Hepatocyte (in vitro differentiated cells): ENCODE measurements around the gene SERTAD1.

ENCODE experiments used
- EZH2 ChIP-seq: fragments of 200-600 bp; sonication (generic); IDR thresholded peaks from 2 replicates; pipeline ENCODE4 v1.6.1; 2016; ENCODE audit warnings: antibody characterized with exemption, mild to moderate bottlenecking, borderline replicate concordance
- TF ChIP-seq, protein P1 (sequence below): fragments of 200-600 bp; sonication (generic); IDR thresholded peaks from 2 replicates; pipeline ENCODE4 v1.5.1; 2016; ENCODE audit warnings: antibody characterized with exemption, mild to moderate bottlenecking; ENCODE audit not compliant: poor library complexity

DNA sequence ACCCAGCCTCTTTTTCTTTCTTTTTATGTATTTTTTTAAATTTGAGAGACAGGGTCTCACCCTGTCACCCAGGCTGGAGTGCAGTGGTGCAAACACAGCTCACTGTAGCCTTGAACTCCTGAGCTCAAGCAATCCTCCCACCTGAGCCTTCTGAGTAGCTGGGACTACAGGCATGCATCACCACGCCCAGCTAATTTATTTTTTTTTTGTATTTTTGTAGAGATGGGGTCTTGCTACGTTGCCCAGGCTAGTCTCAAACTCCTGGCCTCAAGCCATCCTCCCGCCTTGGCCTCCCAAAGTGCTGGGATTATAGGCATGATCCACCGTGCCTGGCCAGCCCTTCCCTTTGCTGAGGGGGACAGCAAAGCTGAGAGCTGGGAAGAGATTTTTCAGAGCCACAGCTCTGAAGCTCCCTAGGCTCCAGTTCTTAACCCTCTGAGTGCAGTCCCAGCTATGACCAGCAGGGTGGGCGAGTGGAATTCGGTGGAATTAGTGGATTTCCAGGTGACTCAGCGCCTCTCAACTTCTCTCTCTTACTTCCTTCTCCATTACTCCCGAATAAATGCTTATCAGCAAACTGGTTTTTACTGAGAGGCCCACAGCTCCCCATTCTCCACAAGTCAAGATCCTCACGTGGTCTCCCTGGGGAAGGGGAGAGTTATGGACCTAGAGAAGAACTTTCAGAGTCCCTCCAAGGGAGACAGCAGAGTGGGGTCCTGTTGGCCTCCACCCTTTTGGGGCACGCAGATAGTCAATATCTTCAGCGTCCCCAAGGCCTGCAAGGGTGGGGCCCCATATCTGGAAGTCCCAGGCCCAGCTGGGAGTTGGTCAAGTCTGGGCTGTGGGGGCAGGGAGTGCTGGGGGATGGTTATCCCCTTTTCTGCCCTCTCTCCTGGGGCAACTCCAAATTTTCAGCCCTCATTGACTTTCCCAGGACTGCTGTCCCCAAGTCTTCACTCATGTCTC, 38.5 kb upstream of the SERTAD1 start:
- TF ChIP-seq, protein P1, sequence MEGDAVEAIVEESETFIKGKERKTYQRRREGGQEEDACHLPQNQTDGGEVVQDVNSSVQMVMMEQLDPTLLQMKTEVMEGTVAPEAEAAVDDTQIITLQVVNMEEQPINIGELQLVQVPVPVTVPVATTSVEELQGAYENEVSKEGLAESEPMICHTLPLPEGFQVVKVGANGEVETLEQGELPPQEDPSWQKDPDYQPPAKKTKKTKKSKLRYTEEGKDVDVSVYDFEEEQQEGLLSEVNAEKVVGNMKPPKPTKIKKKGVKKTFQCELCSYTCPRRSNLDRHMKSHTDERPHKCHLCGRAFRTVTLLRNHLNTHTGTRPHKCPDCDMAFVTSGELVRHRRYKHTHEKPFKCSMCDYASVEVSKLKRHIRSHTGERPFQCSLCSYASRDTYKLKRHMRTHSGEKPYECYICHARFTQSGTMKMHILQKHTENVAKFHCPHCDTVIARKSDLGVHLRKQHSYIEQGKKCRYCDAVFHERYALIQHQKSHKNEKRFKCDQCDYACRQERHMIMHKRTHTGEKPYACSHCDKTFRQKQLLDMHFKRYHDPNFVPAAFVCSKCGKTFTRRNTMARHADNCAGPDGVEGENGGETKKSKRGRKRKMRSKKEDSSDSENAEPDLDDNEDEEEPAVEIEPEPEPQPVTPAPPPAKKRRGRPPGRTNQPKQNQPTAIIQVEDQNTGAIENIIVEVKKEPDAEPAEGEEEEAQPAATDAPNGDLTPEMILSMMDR: peak; percentile 68
- no peak for TF ChIP-seq EZH2
